ENCODE measurements around the gene RAPGEF4. TPM values are rescaled to one million over a fixed set of nuclear protein-coding genes. Genes with fewer than 3 reads are reported as not detected.

The RAPGEF4 gene
- total RNA-seq, 8 experiments from 2014 or later, result 0.51 to 19.3 (median 7.4) TPM

GRCh38 chr2:172947461-172948153 is 212.0 kb downstream of the RAPGEF4 start:
- 0 to 86% (median 61%) methylated on average over 1 to 3 of the region's 3 CpGs for WGBS, 10 experiments
- in situ Hi-C loops (cut with MboI; ENCODE audit: low pct_unique_long_range_greater_than_20kb in 2 of 9, low sequenced_read_pairs in 9 of 9, unreplicated experiment in 9 of 9), result loop anchor here in 2 of 9 experiments (25.0 kb wide), 1 partner anchor 135 kb away; no protein-coding TSS in a partner anchor
- H3K4me1 ChIP-seq (replicated peaks in 1 of 2), result no peaks in the 10 kb centered on the region
- ATAC-seq (replicated peaks in 6 of 8), result peak in 1 of 8 experiments; percentile 17
- H3K27ac ChIP-seq, result no peak overlapping the region
- H3K4me3 ChIP-seq, result no peak overlapping the region

- Histone ChIP-seq H3K4me3 (no peak overlapping the region), H3K4me1 (replicated peaks in 1 of 2) (no peaks in the 10 kb centered on the region), H3K27ac (no peak overlapping the region)
- no peak for ATAC-seq (replicated peaks in 6 of 8)
- in situ Hi-C loops (cut with MboI; ENCODE audit: low pct_unique_long_range_greater_than_20kb in 2 of 9, low sequenced_read_pairs in 9 of 9, unreplicated experiment in 9 of 9), result loop anchor here in 2 of 9 experiments (25.0 kb wide), 1 partner anchor 137 kb away; no protein-coding TSS in a partner anchor
These were observed 213.9 kb downstream of the RAPGEF4 start for GRCh38 chr2:172949522-172949921.

DNA sequence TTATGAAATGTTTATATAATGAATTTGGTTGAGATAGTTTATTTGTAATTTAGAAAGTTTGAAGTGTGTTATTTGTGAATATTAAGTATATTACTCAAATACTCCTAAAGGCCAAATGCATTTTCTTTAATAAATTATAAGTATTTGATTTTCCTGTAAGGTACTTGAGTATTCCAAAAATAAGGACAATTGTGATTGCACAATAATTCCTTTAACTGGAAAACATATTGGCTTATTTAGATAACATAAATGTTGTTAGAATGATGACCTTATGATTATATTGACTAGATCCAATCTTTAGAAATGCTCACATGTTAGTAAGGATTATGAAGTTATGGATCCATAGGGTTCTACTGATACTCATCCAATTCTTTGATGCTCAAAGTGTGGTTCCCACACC is 214.9 kb downstream of the RAPGEF4 start:
- in situ Hi-C loops (cut with MboI; ENCODE audit: low pct_unique_long_range_greater_than_20kb in 2 of 9, low sequenced_read_pairs in 9 of 9, unreplicated experiment in 9 of 9), result no loop called here
- ATAC-seq (replicated peaks in 6 of 8), result no peak
- Histone ChIP-seq H3K4me3 (no peak overlapping the region), H3K4me1 (replicated peaks in 1 of 2) (no peaks in the 10 kb centered on the region), H3K27ac (no peak overlapping the region)

- ATAC-seq (replicated peaks in 6 of 8), result peak in 2 of 8 experiments; percentile 32 to 42
- WGBS, 10 experiments, result 63 to 100% (median 94%) methylated on average over 1 to 2 of the region's 2 CpGs; no CpG with 5 or more reads in 1 of the 10 experiments
- H3K4me1 ChIP-seq (replicated peaks in 1 of 2), result no peaks in the 10 kb centered on the region
- H3K4me3 ChIP-seq, result no peak overlapping the region
- in situ Hi-C loops (cut with MboI; ENCODE audit: low pct_unique_long_range_greater_than_20kb in 2 of 9, low sequenced_read_pairs in 9 of 9, unreplicated experiment in 9 of 9), result no loop called here
- no peak overlapping the region for H3K27ac ChIP-seq
These were observed 215.9 kb downstream of the RAPGEF4 start for GRCh38 chr2:172951554-172951953.

GRCh38 chr2:172953411-172953810 is 217.8 kb downstream of the RAPGEF4 start:
- H3K4me3 ChIP-seq, result no peak overlapping the region
- no peak for ATAC-seq (replicated peaks in 6 of 8)
- in situ Hi-C loops (cut with MboI; ENCODE audit: low pct_unique_long_range_greater_than_20kb in 2 of 9, low sequenced_read_pairs in 9 of 9, unreplicated experiment in 9 of 9), result no loop called here
- WGBS, 10 experiments, result 0 to 100% (median 90%) methylated on average over 1 of the region's 1 CpG; no CpG with 5 or more reads in 6 of the 10 experiments
- no peak overlapping the region for H3K27ac ChIP-seq
- no peaks in the 10 kb centered on the region for H3K4me1 ChIP-seq (replicated peaks in 1 of 2)

GRCh38 chr2:172953970-172954852 is 218.6 kb downstream of the RAPGEF4 start:
- ATAC-seq (replicated peaks in 6 of 8), result peak in 2 of 8 experiments; percentile 42 to 54
- no peak overlapping the region for H3K4me3 ChIP-seq
- WGBS, 10 experiments, result 11 to 100% (median 82%) methylated on average over 2 to 5 of the region's 5 CpGs
- in situ Hi-C loops (cut with MboI; ENCODE audit: low pct_unique_long_range_greater_than_20kb in 2 of 9, low sequenced_read_pairs in 9 of 9, unreplicated experiment in 9 of 9), result no loop called here
- no peaks in the 10 kb centered on the region for H3K4me1 ChIP-seq (replicated peaks in 1 of 2)
- no peak overlapping the region for H3K27ac ChIP-seq

DNA sequence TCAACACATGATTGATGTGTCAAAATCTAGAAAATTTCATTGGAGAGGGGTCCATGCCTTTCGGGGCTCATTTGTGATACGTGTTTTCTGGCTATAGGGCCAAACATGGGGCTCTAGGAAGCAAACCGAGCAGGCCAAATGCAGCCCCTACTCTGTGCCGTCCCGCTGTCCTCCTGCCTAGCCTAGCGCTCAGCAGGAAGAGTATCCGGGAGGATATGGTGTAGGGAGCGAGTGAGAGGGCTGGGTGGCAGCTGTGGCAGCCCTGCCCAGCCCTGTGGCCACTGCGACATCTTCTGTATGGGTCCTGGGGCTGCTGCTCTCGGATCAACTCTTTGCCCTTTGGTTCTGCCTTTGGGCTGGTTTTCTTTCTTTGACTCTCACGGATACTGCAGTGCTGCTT is 219.9 kb downstream of the RAPGEF4 start:
- Histone ChIP-seq H3K27ac (no peak overlapping the region), H3K4me1 (replicated peaks in 1 of 2) (no peaks in the 10 kb centered on the region), H3K4me3 (no peak overlapping the region)
- WGBS, 10 experiments, result 25 to 100% (median 76%) methylated on average over 1 to 6 of the region's 11 CpGs; no CpG with 5 or more reads in 2 of the 10 experiments
- in situ Hi-C loops (cut with MboI; ENCODE audit: low pct_unique_long_range_greater_than_20kb in 2 of 9, low sequenced_read_pairs in 9 of 9, unreplicated experiment in 9 of 9), result no loop called here
- no peak for ATAC-seq (replicated peaks in 6 of 8)

DNA sequence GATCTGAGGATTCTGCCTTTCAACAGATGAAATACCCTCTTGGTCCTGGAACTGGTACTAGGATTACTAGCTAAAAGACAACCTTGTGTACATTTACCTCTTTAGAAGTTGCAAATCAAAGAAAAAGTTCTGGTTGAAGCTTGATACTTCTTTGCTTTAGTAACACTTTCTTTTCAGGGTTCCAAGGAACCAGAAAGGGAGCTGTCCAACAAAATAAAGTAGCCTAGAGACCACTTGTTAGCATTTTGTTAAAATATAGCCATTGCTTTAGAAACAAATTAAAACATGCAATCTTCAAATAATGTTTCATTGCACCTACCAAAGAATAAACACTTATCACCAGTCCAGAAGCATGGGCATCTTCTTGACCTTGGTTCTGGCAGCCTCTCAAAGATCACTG is 222.1 kb downstream of the RAPGEF4 start:
- no peak overlapping the region for H3K4me3 ChIP-seq
- no peaks in the 10 kb centered on the region for H3K4me1 ChIP-seq (replicated peaks in 1 of 2)
- no peak for ATAC-seq (replicated peaks in 6 of 8)
- H3K27ac ChIP-seq, result no peak overlapping the region
- in situ Hi-C loops (cut with MboI; ENCODE audit: low pct_unique_long_range_greater_than_20kb in 2 of 9, low sequenced_read_pairs in 9 of 9, unreplicated experiment in 9 of 9), result no loop called here

DNA sequence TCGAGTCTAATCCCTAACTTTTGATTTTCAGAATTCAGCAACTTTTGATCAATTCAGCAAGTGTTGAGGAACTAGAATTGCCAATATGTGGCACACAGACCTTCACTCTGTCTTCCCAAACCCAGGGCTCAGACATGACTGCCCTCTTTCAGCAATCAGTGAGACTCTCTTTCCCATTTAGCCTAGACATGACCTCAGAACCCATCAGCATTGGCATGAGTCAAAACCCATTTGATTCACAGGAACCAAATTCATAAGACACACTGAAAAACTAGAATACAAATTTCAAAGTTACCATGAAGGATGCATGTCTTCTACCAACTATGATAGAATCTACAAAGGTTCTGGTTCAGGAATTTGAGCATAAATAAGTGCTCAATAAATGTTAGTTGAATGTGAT is 226.4 kb downstream of the RAPGEF4 start:
- Histone ChIP-seq H3K27ac (no peak overlapping the region), H3K4me1 (replicated peaks in 1 of 2) (peaks cover 9 to 16% of the 10 kb centered on the region in 2 donors), H3K4me3 (no peak overlapping the region)
- ATAC-seq (replicated peaks in 6 of 8), result no peak
- in situ Hi-C loops (cut with MboI; ENCODE audit: low pct_unique_long_range_greater_than_20kb in 2 of 9, low sequenced_read_pairs in 9 of 9, unreplicated experiment in 9 of 9), result no loop called here
- 50 to 100% (median 86%) methylated on average over 1 of the region's 1 CpG; no CpG with 5 or more reads in 5 of the 10 experiments for WGBS, 10 experiments

GRCh38 chr2:172962824-172963223 is 227.2 kb downstream of the RAPGEF4 start:
- WGBS, 10 experiments, result 36 to 100% (median 87%) methylated on average over 1 to 2 of the region's 2 CpGs; no CpG with 5 or more reads in 2 of the 10 experiments
- H3K27ac ChIP-seq, result no peak overlapping the region
- peak in 1 of 8 experiments; percentile 28 for ATAC-seq (replicated peaks in 6 of 8)
- in situ Hi-C loops (cut with MboI; ENCODE audit: low pct_unique_long_range_greater_than_20kb in 2 of 9, low sequenced_read_pairs in 9 of 9, unreplicated experiment in 9 of 9), result no loop called here
- no peak overlapping the region for H3K4me3 ChIP-seq
- H3K4me1 ChIP-seq (replicated peaks in 1 of 2), result peaks cover 9 to 19% of the 10 kb centered on the region in 2 donors

DNA sequence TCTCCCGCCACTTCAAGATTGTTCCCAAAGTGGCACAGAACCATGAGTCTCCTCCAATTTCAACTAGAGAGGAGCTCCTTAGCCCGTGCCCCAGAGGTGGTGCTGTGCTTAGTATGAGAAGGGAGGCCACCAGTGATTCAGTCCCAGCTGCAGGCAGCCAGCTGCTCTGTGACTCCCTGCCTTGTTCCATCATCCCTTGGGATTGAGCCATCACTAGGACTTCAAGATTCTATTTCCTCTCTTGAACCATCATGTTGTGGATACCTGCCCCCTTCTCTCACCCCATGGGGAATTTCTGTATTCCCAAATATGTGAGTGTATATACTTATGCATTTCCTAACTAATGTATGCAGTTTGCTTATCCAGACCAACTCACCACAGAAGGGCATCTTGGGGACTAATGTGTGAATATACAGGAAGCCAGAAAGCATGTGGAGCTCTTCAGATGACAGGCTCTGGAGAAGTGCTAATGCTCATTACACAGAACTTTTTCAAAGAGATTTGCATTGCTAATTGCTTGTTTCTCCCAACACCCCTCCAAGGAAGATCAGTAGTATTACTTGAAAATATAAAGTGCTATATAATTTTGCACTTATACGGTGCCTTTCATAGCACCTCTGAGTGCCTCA is 229.0 kb downstream of the RAPGEF4 start:
- ATAC-seq (replicated peaks in 6 of 8), result peak in 3 of 8 experiments; percentile 79 to 84 (median 82)
- in situ Hi-C loops (cut with MboI; ENCODE audit: low pct_unique_long_range_greater_than_20kb in 2 of 9, low sequenced_read_pairs in 9 of 9, unreplicated experiment in 9 of 9), result no loop called here
- 51 to 100% (median 96%) methylated on average over 1 to 3 of the region's 3 CpGs; no CpG with 5 or more reads in 2 of the 10 experiments for WGBS, 10 experiments

GRCh38 chr2:172965433-172966212 is 230.0 kb downstream of the RAPGEF4 start:
- ATAC-seq (replicated peaks in 6 of 8), result peak in 6 of 8 experiments; percentile 10 to 91 (median 82)
- WGBS, 10 experiments, result 17 to 90% (median 65%) methylated on average over 1 to 8 of the region's 8 CpGs; no CpG with 5 or more reads in 2 of the 10 experiments
- Histone ChIP-seq H3K4me3 (no peak overlapping the region), H3K4me1 (replicated peaks in 1 of 2) (peaks cover 9 to 19% of the 10 kb centered on the region in 2 donors), H3K27ac (no peak overlapping the region)
- in situ Hi-C loops (cut with MboI; ENCODE audit: low pct_unique_long_range_greater_than_20kb in 2 of 9, low sequenced_read_pairs in 9 of 9, unreplicated experiment in 9 of 9), result no loop called here

More for the DNA sequence above, 229.0 kb downstream of the RAPGEF4 start:
- Histone ChIP-seq H3K27ac (no peak overlapping the region), H3K4me1 (replicated peaks in 1 of 2) (peaks cover 9 to 19% of the 10 kb centered on the region in 2 donors), H3K4me3 (no peak overlapping the region)

All from motor neuron (in vitro differentiated cells).